Measurements from ENCODE around the gene ZBTB39.
"Not testable (repeated sequence)": the region's sequence is repeated elsewhere in the genome, so short reads cannot be mapped to it uniquely, and the experiment has no call there.

Gene ZBTB39

GRCh38 chr12:56999456-56999855 is 6.9 kb downstream of the ZBTB39 start:
- DNase-seq: no peak

- peak; percentile 87 for DNase-seq
These were observed 7.4 kb downstream of the ZBTB39 start for GRCh38 chr12:56998981-56999380.

GRCh38 chr12:56998316-56998715 is 8.0 kb downstream of the ZBTB39 start:
- DNase-seq: no peak

- DNase-seq: no peak
These were observed 9.4 kb downstream of the ZBTB39 start for GRCh38 chr12:56996793-56997545.

- no peak for DNase-seq
These were observed 10.3 kb downstream of the ZBTB39 start for GRCh38 chr12:56995930-56996496.

- DNase-seq: no peak
These were observed 11.0 kb downstream of the ZBTB39 start for GRCh38 chr12:56995201-56995929.

- DNase-seq: no peak
These were observed 12.1 kb downstream of the ZBTB39 start for GRCh38 chr12:56994231-56994746.

- no peak for DNase-seq
These were observed 13.0 kb downstream of the ZBTB39 start for GRCh38 chr12:56993346-56993745.

- peak; percentile 35 for DNase-seq
These were observed 14.8 kb downstream of the ZBTB39 start for GRCh38 chr12:56991319-56992246.

GRCh38 chr12:56990648-56991318 is 15.6 kb downstream of the ZBTB39 start:
- DNase-seq: no peak

GRCh38 chr12:56989861-56990610 is 16.3 kb downstream of the ZBTB39 start:
- DNase-seq: no peak

GRCh38 chr12:56988207-56988739 is 18.1 kb downstream of the ZBTB39 start:
- DNase-seq: peak; percentile 53

GRCh38 chr12:56987551-56988053 is 18.7 kb downstream of the ZBTB39 start:
- DNase-seq: peak; percentile 74

GRCh38 chr12:56987011-56987410 is 19.3 kb downstream of the ZBTB39 start:
- DNase-seq: no peak

GRCh38 chr12:56985714-56986113 is 20.6 kb downstream of the ZBTB39 start:
- not testable (repeated sequence) for DNase-seq

- DNase-seq: no peak
These were observed 23.0 kb downstream of the ZBTB39 start for GRCh38 chr12:56983386-56983785.

- not testable (repeated sequence) for DNase-seq
These were observed 23.6 kb downstream of the ZBTB39 start for GRCh38 chr12:56982578-56983236.

- DNase-seq: no peak
These were observed 25.3 kb downstream of the ZBTB39 start for GRCh38 chr12:56980941-56981530.

GRCh38 chr12:56980268-56980667 is 26.1 kb downstream of the ZBTB39 start:
- no peak for DNase-seq

- no peak for DNase-seq
These were observed 26.7 kb downstream of the ZBTB39 start for GRCh38 chr12:56979628-56980027.
